ENCODE data around the gene CEBPE. TPM values are rescaled to one million over a fixed set of nuclear protein-coding genes. Genes with fewer than 3 reads are reported as not detected.

Gene CEBPE
- total and polyA plus RNA-seq, 2 experiments from 2014 or later, result not detected

- Histone ChIP-seq H3K9ac (no peak overlapping the region), H3K9me2 (ENCODE audit: insufficient read depth) (no peaks in the 10 kb centered on the region), H3F3A (ENCODE audit: insufficient read depth) (peaks cover 13% of the 10 kb centered on the region; the same call in 1 of the 2 replicates), H3K9me3 (ENCODE audit: low read depth) (no peaks in the 10 kb centered on the region), H3K79me2 (ENCODE audit: insufficient read depth) (no peaks in the 10 kb centered on the region), H3K27ac (no peak overlapping the region), H4K20me1 (ENCODE audit: insufficient read depth) (no peaks in the 10 kb centered on the region), H3K4me3 (no peak overlapping the region), H2AFZ (no peak overlapping the region), H3K4me1 (ENCODE audit: insufficient read depth) (peaks cover 14% of the 10 kb centered on the region), H3K4me2 (ENCODE audit: unreplicated experiment) (no peak overlapping the region), H3K36me3 (ENCODE audit: low read depth) (no peaks in the 10 kb centered on the region), H3K27me3 (replicated peaks; ENCODE audit: insufficient read depth) (no peaks in the 10 kb centered on the region)
- in situ Hi-C loops (cut with MboI), result no loop called here
- DNase-seq, result no peak
- TF ChIP-seq EZH2phosphoT487 (IDR thresholded peaks at IDR 0.05; ENCODE audit: insufficient read depth, low read depth), result no peak
- no peak for TF ChIP-seq EZH2 (IDR thresholded peaks at IDR 0.05; ENCODE audit: insufficient read depth, poor library complexity, severe bottlenecking)
- 95 to 97% methylated on average over 7 of the region's 7 CpGs for WGBS, 2 experiments (ENCODE audit: low coverage in 1 of 2, low lambda C conversion rate in 2 of 2, missing lambda C conversion rate in 2 of 2)
Observed at GRCh38 chr14:23128969-23129758, 10.1 kb upstream of the CEBPE start.

DNA sequence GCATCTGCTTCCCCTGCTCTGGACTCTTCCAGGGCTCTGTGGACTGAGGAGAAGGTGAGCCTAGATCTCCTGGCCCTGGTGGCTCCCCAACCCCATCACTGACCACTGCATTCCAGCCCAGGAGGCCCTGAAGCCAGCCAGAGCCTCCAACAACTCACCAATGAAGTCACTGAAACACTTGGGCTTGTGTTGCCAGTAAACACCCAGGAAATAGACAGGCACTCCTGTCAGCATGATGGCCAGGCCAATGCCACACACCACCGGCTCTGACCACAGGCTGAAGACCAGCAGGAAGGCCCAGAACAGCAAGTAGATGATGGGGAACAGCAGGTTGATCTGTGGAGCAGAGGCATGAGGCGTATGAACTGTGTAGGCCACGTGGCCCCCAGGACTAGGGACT is 8.8 kb upstream of the CEBPE start:
- in situ Hi-C loops (cut with MboI), result no loop called here
- WGBS, 2 experiments (ENCODE audit: low coverage in 1 of 2, low lambda C conversion rate in 2 of 2, missing lambda C conversion rate in 2 of 2), result 71 to 81% methylated on average over 3 of the region's 3 CpGs
- no peak for TF ChIP-seq EZH2 (IDR thresholded peaks at IDR 0.05; ENCODE audit: insufficient read depth, poor library complexity, severe bottlenecking)
- TF ChIP-seq EZH2phosphoT487 (IDR thresholded peaks at IDR 0.05; ENCODE audit: insufficient read depth, low read depth), result no peak

DNA sequence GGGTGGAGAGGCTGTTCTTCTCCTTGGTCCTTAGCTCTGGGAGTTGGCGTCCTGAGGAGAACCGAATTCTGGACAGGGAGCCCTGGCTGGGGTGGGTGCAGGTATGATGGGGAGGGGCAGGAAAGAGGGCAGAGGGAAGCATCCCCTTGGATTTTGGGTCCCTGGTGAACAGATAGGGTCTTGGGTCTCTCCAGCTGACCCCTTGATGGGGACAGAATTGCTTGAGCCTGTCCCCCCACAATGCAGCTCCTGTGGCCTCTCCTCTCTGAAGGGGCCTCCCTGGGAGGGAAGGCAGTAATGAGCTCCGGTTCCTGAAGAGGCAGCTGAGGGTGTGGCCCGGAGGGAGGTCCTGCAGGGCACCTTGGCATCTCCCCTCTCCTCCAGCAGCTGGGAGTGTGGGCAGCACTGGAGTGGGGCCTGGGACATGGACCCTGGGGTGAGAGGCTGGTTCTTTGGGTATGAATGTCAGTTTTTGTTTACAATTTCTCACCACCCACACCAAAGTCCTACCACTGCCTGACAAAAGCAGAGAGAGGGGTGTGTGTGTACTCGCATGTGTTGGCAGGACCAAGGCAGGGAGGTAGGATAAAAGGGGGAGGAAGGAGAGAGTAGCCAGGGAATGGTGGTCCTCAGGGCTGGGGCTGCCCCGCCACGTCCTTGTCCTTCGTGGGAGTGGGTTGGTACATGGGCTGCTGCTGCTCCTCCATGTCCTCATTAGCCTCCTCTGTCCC is 7.7 kb upstream of the CEBPE start:
- Histone ChIP-seq H3K27ac (no peak overlapping the region), H2AFZ (no peak overlapping the region), H3K4me1 (ENCODE audit: insufficient read depth) (peaks cover 22% of the 10 kb centered on the region), H3K9me2 (ENCODE audit: insufficient read depth) (no peaks in the 10 kb centered on the region), H4K20me1 (ENCODE audit: insufficient read depth) (no peaks in the 10 kb centered on the region), H3K9ac (no peak overlapping the region), H3K27me3 (replicated peaks; ENCODE audit: insufficient read depth) (no peaks in the 10 kb centered on the region), H3K36me3 (ENCODE audit: low read depth) (no peaks in the 10 kb centered on the region), H3K9me3 (ENCODE audit: low read depth) (no peaks in the 10 kb centered on the region), H3F3A (ENCODE audit: insufficient read depth) (peaks cover 18% of the 10 kb centered on the region; the same call in 1 of the 2 replicates), H3K4me2 (ENCODE audit: unreplicated experiment) (no peak overlapping the region), H3K79me2 (ENCODE audit: insufficient read depth) (no peaks in the 10 kb centered on the region), H3K4me3 (no peak overlapping the region)
- WGBS, 2 experiments (ENCODE audit: low coverage in 1 of 2, low lambda C conversion rate in 2 of 2, missing lambda C conversion rate in 2 of 2), result 91 to 95% methylated on average over 8 of the region's 8 CpGs
- in situ Hi-C loops (cut with MboI), result no loop called here
- no peak for DNase-seq
- TF ChIP-seq EZH2 (IDR thresholded peaks at IDR 0.05; ENCODE audit: insufficient read depth, poor library complexity, severe bottlenecking) (no peak), EZH2phosphoT487 (IDR thresholded peaks at IDR 0.05; ENCODE audit: insufficient read depth, low read depth) (no peak)

More for the DNA sequence above, 8.8 kb upstream of the CEBPE start:
- Histone ChIP-seq H3K9me2 (ENCODE audit: insufficient read depth) (no peaks in the 10 kb centered on the region), H3K27me3 (replicated peaks; ENCODE audit: insufficient read depth) (no peaks in the 10 kb centered on the region), H3F3A (ENCODE audit: insufficient read depth) (peaks cover 18% of the 10 kb centered on the region; the same call in 1 of the 2 replicates), H3K36me3 (ENCODE audit: low read depth) (no peaks in the 10 kb centered on the region), H3K9ac (no peak overlapping the region), H2AFZ (no peak overlapping the region), H3K27ac (no peak overlapping the region), H4K20me1 (ENCODE audit: insufficient read depth) (no peaks in the 10 kb centered on the region), H3K4me3 (no peak overlapping the region), H3K79me2 (ENCODE audit: insufficient read depth) (no peaks in the 10 kb centered on the region), H3K4me1 (ENCODE audit: insufficient read depth) (peaks cover 18% of the 10 kb centered on the region), H3K9me3 (ENCODE audit: low read depth) (no peaks in the 10 kb centered on the region), H3K4me2 (ENCODE audit: unreplicated experiment) (no peak overlapping the region)
- DNase-seq, result no peak

- no peaks in the 10 kb centered on the region for H4K20me1 ChIP-seq (ENCODE audit: insufficient read depth)
Observed at GRCh38 chr14:23125933-23126524, 7.0 kb upstream of the CEBPE start.

More at GRCh38 chr14:23125933-23126524, 7.0 kb upstream of the CEBPE start:
- no peak for TF ChIP-seq EZH2phosphoT487 (IDR thresholded peaks at IDR 0.05; ENCODE audit: insufficient read depth, low read depth)
- TF ChIP-seq EZH2 (IDR thresholded peaks at IDR 0.05; ENCODE audit: insufficient read depth, poor library complexity, severe bottlenecking), result no peak
- no peak overlapping the region for H3K4me3 ChIP-seq
- H3K27ac ChIP-seq, result no peak overlapping the region
- H3K4me2 ChIP-seq (ENCODE audit: unreplicated experiment), result no peak overlapping the region
- H3K9me2 ChIP-seq (ENCODE audit: insufficient read depth), result no peaks in the 10 kb centered on the region
- no peak for DNase-seq
- peaks cover 29% of the 10 kb centered on the region for H3K4me1 ChIP-seq (ENCODE audit: insufficient read depth)
- peaks cover 21% of the 10 kb centered on the region for H3F3A ChIP-seq (ENCODE audit: insufficient read depth)
- no peaks in the 10 kb centered on the region for H3K9me3 ChIP-seq (ENCODE audit: low read depth)
- 87 to 92% methylated on average over 9 of the region's 9 CpGs for WGBS, 2 experiments (ENCODE audit: low coverage in 1 of 2, low lambda C conversion rate in 2 of 2, missing lambda C conversion rate in 2 of 2)
- in situ Hi-C loops (cut with MboI), result no loop called here
- no peak overlapping the region for H2AFZ ChIP-seq
- H3K9ac ChIP-seq, result no peak overlapping the region
- no peaks in the 10 kb centered on the region for H3K27me3 ChIP-seq (replicated peaks; ENCODE audit: insufficient read depth)
- H3K79me2 ChIP-seq (ENCODE audit: insufficient read depth), result no peaks in the 10 kb centered on the region
- H3K36me3 ChIP-seq (ENCODE audit: low read depth), result no peaks in the 10 kb centered on the region

Data from GM23248 (cell line).